Skeletal muscle satellite cell (primary cell): ENCODE data around the gene PCGF6.
"Not testable (repeated sequence)": the region's sequence is repeated elsewhere in the genome, so short reads cannot be mapped to it uniquely, and the experiment has no call there.

Experiments used
- H3K27me3 ChIP-seq: 2 replicates; pipeline ENCODE4 v1.7.0; 2013; ENCODE audit warnings: low read length; ENCODE audit not compliant: control insufficient read depth, insufficient read depth
- H3K36me3 ChIP-seq: 2 replicates; pipeline ENCODE4 v1.7.0; 2013; ENCODE audit warnings: mild to moderate bottlenecking, control low read depth, low read length; ENCODE audit not compliant: insufficient read depth
- H3K4me1 ChIP-seq: 2 replicates; pipeline ENCODE4 v1.7.0; 2013; ENCODE audit warnings: low read length; ENCODE audit not compliant: control insufficient read depth, insufficient read depth
- H3K4me2 ChIP-seq: 2 replicates; pipeline ENCODE4 v1.7.0; 2013; ENCODE audit warnings: mild to moderate bottlenecking, low read length
- H3K4me3 ChIP-seq: 2 replicates; pipeline ENCODE4 v1.7.0; 2013; ENCODE audit warnings: low read length
- H3K9ac ChIP-seq: 2 replicates; pipeline ENCODE4 v1.7.0; 2013; ENCODE audit warnings: mild to moderate bottlenecking, low read depth, low read length, moderate library complexity
- H3K9me3 ChIP-seq: replicated peaks from 2 replicates; pipeline ENCODE4 v1.7.0; 2013; ENCODE audit warnings: mild to moderate bottlenecking, control low read depth, low read length

PCGF6 gene

DNA sequence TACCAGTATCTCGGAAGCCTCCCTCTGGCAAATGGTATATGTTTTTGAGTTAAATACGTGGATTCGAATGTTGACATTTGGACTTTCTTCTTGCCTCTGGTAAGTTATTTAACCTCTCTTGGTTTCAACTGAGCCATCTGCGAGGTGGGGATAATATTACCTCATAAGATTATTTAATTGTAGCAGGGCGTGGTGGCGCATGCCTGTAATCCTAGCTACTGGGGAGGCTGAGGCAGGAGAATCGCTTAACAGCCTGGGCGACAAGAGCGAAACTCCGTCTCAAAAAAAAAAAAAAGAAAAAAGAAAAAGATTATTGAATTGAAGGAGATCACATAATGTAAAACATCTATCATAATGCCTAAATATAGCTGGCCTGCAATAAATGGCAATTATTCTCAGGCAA lies 16.4 kb upstream of the PCGF6 start:
- no peaks in the 10 kb centered on the region for H3K36me3 ChIP-seq
- H3K4me2 ChIP-seq, result peak overlapping the region; percentile 85
- no peaks in the 10 kb centered on the region for H3K9me3 ChIP-seq
- no peaks in the 10 kb centered on the region for H3K27me3 ChIP-seq
- H3K4me3 ChIP-seq, result peak overlapping the region; percentile 87
- peaks cover 3% of the 10 kb centered on the region for H3K4me1 ChIP-seq
- peak overlapping the region; percentile 81 for H3K9ac ChIP-seq

DNA sequence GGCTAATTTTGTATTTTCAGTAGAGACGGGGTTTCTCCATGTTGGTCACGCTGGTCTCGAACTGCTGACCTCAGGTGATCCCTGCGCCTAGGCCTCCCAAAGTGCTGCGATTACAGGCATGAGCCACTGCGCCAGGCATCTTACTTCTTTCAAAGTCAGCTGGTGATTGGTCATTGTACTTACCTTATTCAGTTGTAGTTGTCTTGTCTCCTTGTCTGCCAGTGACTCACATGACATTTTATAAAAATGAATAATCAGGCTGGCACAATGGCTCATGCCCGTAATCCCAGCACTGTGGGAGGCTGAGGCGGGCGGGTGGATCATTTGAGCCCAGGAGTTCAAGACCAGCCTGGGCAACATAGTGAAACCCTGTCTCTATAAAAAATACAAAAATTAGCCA lies 9.9 kb upstream of the PCGF6 start:
- H3K9ac ChIP-seq, H3K4me1 ChIP-seq, H3K27me3 ChIP-seq: not testable (repeated sequence)

DNA sequence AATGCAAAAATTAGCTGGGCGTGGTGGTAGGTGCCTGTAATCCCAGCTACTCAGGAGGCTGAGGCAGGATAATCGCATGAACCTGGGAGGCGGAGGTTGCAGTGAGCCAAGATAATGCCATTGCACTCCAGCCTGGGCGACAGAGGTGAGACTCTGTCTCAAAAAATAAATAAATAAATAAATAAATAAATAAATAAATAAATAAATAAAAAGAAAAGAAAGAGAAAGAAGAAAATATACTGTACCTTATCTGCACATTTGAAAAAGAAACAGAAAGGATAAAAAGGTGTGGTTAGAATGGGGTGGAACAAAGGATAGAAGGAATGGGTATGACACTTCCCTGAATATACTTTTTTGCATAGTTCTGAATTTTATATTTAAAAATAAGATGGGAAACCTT lies 8.6 kb upstream of the PCGF6 start:
- H3K9me3 ChIP-seq, H3K27me3 ChIP-seq, H3K4me2 ChIP-seq, H3K4me3 ChIP-seq, H3K36me3 ChIP-seq, H3K4me1 ChIP-seq, H3K9ac ChIP-seq: not testable (repeated sequence)

More for the DNA sequence above, 9.9 kb upstream of the PCGF6 start:
- H3K4me3 ChIP-seq, H3K4me2 ChIP-seq, H3K9me3 ChIP-seq, H3K36me3 ChIP-seq: not testable (repeated sequence)

GRCh38 chr10:103355906-103356599 lies 5.1 kb upstream of the PCGF6 start:
- Histone ChIP-seq H3K27me3 (no peaks in the 10 kb centered on the region), H3K9me3 (no peaks in the 10 kb centered on the region), H3K4me2 (no peak overlapping the region), H3K4me1 (peaks cover 6% of the 10 kb centered on the region), H3K9ac (no peak overlapping the region), H3K4me3 (no peak overlapping the region), H3K36me3 (no peaks in the 10 kb centered on the region)

DNA sequence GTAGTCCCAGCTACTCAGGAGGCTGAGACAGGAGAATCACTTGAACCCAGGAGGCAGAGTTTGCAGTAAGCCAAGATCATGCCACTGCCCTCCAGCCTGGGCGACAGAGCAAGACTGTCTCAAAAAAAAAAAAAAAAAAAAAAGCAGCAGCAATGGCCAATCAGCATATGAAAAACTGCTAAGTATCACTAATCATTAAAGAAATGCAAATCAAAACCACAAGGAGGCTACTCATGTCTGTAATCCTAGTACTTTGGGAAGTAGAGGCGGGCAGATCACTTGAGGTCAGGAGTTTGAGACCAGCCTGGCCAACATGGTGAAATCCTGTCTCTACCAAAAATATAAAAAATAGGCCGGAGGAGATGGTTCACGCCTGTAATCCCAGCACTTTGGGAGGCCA lies 3.6 kb upstream of the PCGF6 start:
- not testable (repeated sequence) for H3K4me1 ChIP-seq, H3K27me3 ChIP-seq, H3K4me2 ChIP-seq, H3K36me3 ChIP-seq, H3K9me3 ChIP-seq, H3K9ac ChIP-seq, H3K4me3 ChIP-seq

DNA sequence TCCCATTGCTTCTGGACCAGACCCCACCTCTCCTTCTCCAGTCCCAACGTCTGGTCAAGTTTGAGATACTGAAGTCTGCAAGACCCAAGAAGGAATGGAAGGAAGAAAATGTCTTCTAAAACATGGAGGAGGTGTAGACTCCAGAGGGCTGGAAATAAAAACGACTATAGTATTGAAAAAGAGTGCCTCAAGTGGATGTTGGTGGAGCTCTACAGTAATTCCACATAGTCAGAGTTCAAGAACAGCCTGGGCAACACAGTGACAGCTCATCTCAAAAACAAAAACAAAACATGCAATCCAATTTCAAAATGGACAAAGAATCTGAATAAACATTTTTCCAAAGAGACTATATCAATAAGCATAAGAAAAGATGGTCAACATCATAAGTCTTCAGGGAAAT lies 2.3 kb upstream of the PCGF6 start:
- Histone ChIP-seq H3K9ac (no peak overlapping the region), H3K27me3 (no peaks in the 10 kb centered on the region), H3K4me2 (no peak overlapping the region), H3K4me1 (peaks cover 6% of the 10 kb centered on the region), H3K36me3 (no peaks in the 10 kb centered on the region), H3K4me3 (no peak overlapping the region), H3K9me3 (no peaks in the 10 kb centered on the region)

GRCh38 chr10:103350175-103350516 lies 794 bp downstream of the PCGF6 start:
- Histone ChIP-seq H3K9ac (peak overlapping the region; percentile 94), H3K27me3 (no peaks in the 10 kb centered on the region), H3K4me3 (peak overlapping the region; percentile 94), H3K4me1 (peaks cover 6% of the 10 kb centered on the region), H3K9me3 (no peaks in the 10 kb centered on the region), H3K36me3 (peaks cover 20% of the 10 kb centered on the region), H3K4me2 (peak overlapping the region; percentile 100)

DNA sequence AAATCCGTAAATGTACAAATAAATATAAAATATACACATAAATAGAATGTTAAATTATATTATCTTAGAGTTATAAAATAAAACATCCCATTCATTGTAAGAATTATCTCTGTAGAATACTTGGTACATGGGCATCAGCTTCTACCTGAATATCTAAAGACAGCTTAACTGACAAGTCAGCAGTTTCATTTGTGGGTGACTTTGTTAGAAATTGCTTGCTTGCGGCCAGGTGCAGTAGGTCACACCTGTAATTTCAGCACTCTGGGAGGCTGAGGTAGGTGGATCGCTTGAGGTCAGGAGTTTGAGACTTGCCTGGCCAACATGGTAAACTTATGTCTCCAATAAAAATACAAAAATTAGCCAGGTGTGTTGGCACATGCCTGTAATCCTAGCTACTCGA lies 14.6 kb downstream of the PCGF6 start:
- Histone ChIP-seq H3K4me2 (no peak overlapping the region), H3K4me1 (no peaks in the 10 kb centered on the region), H3K36me3 (peaks cover 22% of the 10 kb centered on the region), H3K27me3 (no peaks in the 10 kb centered on the region), H3K9ac (no peak overlapping the region), H3K9me3 (no peaks in the 10 kb centered on the region), H3K4me3 (no peak overlapping the region)

- H3K9me3 ChIP-seq, result no peaks in the 10 kb centered on the region
- no peaks in the 10 kb centered on the region for H3K27me3 ChIP-seq
- no peak overlapping the region for H3K9ac ChIP-seq
- H3K36me3 ChIP-seq, result peaks cover 30% of the 10 kb centered on the region
- H3K4me1 ChIP-seq, result no peaks in the 10 kb centered on the region
- no peak overlapping the region for H3K4me2 ChIP-seq
- no peak overlapping the region for H3K4me3 ChIP-seq
Measured at GRCh38 chr10:103334567-103334966, 16.4 kb downstream of the PCGF6 start.

DNA sequence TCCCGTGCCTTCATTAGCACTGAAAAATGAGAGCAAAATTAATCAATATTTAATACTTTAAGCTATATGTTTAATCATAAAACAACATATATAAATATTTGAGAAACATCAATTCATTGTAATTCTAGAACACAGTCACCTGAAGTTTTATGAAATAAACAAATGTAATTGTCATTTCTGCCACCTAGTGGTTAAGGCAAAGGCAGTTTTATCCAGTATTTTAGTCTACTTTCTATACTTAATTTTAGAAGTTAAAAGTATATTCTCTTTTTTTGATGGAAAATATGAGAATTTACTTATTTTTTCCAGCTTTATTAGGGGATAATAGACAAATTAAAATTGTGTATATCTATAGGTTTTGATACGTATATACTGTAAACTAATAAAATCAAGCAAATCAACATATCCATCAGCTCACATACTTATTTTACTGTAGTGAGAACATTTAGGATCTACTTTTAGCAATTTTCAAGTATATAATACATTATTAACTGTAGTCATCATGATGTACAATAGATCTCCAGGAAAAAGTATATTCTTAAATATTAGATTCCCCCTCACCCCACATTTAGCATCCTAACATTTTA lies 16.9 kb downstream of the PCGF6 start:
- Histone ChIP-seq H3K4me1 (no peaks in the 10 kb centered on the region), H3K9me3 (no peaks in the 10 kb centered on the region), H3K36me3 (peaks cover 27% of the 10 kb centered on the region), H3K9ac (no peak overlapping the region), H3K4me3 (no peak overlapping the region), H3K4me2 (no peak overlapping the region), H3K27me3 (no peaks in the 10 kb centered on the region)

DNA sequence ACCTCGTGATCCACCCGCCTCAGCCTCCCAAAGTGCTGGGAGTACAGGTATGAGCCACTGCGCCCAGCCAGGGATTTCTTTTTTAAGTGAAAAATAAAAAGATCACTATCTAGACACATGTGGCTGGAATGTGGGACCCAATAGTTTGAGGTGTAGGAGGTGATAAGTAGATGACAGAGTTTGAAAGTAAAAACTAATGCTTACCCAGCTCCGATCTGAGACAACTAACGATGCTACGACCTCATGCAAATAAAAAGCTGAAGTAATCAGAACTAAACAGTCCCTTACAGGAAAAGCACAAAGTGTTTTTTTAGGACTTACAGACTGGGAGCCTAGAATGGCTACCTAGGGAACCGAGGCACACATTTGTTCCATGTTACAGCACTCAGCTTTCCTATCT lies 23.0 kb downstream of the PCGF6 start:
- no peaks in the 10 kb centered on the region for H3K9me3 ChIP-seq
- no peaks in the 10 kb centered on the region for H3K27me3 ChIP-seq
- H3K36me3 ChIP-seq, result peaks cover 27% of the 10 kb centered on the region
- H3K4me2 ChIP-seq, result no peak overlapping the region
- no peak overlapping the region for H3K4me3 ChIP-seq
- no peaks in the 10 kb centered on the region for H3K4me1 ChIP-seq
- no peak overlapping the region for H3K9ac ChIP-seq

- Histone ChIP-seq H3K4me3 (no peak overlapping the region), H3K4me1 (no peaks in the 10 kb centered on the region), H3K36me3 (peaks cover 26% of the 10 kb centered on the region), H3K9ac (no peak overlapping the region), H3K9me3 (no peaks in the 10 kb centered on the region), H3K27me3 (no peaks in the 10 kb centered on the region), H3K4me2 (no peak overlapping the region)
Measured at GRCh38 chr10:103316087-103316486, 34.9 kb downstream of the PCGF6 start.
